HG03025 (cell line): Measurements from ENCODE around the gene DEXI.
"Not testable (repeated sequence)": the region's sequence is repeated elsewhere in the genome, so short reads cannot be mapped to it uniquely, and the experiment has no call there.

ENCODE experiments used
- ATAC-seq: cut with Tn5 transposase; IDR thresholded peaks from one replicate; pipeline ENCODE4 v1.9.1; 2021; ENCODE audit warnings: mild to moderate bottlenecking, moderate library complexity; ENCODE audit not compliant: unreplicated experiment, low FRiP score

DEXI gene

DNA sequence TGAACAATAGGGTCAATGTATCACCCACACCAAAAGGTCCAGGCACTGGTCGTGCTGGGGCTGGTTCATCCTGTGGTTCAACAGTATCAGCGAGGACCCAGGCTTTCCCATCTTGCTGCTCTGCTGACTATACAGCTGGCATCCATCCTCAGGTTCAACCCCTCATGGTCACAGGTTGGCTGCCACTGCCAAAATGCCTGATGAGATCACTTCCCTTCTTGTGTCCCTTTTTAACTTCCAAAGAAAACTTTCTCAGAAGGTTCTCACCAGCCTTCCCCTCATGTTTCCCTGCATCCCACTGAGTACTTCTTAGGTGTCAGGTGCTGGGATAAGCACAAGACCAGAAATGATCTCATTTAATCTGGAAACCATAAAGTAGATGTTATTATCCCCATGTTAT, 27.8 kb upstream of the DEXI start:
- no peak for ATAC-seq

DNA sequence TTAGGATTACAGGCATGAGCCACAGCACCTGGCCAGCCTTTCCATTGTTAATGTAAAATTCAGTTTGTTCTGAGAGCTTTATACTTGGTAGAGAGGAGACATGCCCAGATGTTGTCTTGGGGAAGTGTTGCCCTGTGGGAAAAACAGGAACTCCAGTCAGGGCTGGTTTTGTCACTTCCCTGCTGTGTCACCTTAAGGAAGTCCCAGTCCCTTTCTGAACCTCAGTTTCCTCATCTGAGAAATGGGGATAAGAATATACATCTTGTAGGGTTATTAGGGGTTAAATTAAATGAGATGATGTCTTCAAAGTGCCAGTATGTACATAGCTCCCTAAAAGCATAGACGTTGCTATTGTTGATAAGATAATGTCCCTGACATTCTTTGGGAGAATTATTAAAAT, 27.3 kb upstream of the DEXI start:
- ATAC-seq, result no peak

DNA sequence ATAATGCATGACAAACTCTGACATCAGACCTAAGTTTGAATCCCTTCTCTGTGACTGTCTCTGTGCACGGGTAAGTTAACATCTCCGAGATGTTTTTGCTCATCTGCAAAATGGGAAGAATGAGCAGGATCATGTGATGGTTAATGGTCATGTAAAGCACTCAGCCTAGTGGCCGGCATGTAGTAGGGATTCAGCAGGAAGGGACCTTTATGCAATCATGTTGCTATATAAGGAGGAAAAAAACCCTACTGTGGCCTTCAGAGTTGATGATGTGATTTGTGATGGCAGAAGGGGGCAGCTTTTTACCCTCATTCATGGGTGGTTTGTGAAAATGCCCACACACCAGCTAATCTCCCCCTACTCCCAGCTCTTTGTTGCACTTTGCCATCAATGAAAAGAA, 26.2 kb upstream of the DEXI start:
- ATAC-seq, result no peak

DNA sequence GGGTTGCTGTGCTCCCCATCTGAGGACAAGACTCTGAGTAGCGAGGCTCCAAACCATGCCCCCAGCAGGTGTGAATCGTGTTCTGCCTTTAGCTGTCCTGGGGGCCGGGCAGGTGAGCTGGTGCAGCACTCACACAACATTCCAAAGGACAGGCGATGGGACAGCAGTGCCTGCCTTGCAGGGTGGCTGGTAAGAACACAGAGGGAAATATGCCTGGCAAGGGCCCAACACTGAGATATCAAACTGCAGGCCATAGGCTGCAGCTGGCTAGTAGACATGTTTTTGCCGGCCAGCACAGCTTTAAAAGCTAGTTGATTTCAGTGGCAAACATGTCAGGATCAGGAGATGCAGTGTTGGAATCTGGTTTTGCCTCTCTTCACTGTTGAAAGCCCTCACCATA, 25.7 kb upstream of the DEXI start:
- ATAC-seq, result no peak

DNA sequence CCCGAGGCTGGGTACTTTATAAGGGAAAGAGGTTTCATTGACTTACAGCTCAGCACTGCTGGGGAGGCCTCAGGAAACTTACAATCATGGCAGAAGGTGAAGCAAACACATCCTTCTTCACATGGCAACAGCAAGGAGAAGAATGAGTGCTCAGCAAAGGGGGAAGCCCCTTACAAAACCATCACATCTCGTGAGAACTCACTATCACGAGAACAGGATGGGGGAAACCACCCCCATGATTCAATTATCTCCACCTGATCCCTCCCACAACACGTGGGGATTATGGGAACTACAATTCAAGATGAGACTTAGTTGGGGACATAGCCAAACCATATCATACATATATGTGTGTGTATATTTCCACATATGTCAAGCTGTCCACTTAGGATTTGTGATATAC, 24.3 kb upstream of the DEXI start:
- not testable (repeated sequence) for ATAC-seq

DNA sequence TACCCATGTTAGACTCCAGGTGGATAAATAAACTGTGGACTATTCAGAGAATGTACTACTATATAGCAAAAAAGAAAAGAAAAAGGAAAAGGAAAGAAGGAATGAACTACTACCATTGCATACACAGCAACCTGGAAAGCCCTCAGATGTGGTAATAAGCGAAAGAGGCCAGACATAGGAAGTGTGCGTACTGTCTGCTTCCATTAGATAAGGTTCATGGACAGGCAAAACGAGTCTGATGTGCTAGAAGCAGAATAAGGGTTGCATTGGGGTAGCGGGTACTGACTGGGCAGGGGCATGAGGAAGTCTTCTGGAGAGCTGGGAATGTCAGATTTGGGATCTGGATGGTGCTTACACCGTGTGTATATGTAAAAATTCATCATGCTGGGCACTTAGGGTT, 23.9 kb upstream of the DEXI start:
- ATAC-seq, result no peak

DNA sequence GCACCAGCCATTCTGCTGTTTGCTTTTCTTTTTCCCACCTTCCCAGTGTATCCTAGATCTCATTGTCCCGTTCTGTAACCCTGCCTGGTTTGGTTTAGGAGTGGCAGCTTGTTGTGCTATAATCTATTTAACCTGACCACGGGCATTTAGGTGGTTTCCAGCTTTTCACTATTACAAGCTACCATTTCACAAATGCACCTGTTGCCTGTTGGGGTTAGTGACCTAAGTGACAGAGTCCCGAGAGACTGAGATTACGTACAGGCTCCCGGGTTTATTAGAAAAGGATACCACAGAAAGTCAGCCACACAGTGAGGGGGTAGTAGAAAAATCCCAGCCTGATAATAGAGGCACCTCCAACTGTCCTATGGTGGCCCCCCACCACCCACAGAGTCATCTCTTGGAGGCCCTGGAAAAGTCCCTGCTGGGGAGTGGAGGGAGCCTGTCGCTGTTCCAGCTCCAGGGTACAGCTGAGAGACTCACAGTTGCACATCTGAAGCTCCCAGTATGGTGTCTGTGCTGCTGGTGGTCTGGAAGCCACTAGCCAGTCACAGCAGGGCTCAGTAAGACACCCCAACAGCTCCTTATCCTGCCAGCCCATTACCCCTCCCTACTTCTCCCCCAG, 23.3 kb upstream of the DEXI start:
- no peak for ATAC-seq

DNA sequence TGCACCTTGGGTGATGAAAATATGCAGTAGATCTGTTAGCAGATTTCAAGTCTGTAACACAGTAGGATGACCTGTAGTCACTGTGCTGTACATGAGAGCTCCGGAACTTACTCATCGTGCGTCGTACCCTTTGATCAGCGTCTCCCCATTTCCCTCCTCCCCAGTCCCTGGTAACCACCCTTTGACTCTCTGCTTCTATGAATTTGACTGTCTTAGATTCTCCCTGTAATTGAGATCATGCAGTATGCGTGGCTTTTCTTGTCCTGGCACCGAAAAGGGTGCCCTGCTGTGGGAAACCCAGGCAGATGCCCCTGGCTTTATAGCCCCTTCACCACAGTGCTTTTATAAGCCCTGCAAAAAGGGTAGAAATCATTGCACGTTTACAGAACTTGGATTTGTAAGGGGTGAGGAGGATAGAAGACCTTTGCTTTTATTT, 22.6 kb upstream of the DEXI start:
- no peak for ATAC-seq

DNA sequence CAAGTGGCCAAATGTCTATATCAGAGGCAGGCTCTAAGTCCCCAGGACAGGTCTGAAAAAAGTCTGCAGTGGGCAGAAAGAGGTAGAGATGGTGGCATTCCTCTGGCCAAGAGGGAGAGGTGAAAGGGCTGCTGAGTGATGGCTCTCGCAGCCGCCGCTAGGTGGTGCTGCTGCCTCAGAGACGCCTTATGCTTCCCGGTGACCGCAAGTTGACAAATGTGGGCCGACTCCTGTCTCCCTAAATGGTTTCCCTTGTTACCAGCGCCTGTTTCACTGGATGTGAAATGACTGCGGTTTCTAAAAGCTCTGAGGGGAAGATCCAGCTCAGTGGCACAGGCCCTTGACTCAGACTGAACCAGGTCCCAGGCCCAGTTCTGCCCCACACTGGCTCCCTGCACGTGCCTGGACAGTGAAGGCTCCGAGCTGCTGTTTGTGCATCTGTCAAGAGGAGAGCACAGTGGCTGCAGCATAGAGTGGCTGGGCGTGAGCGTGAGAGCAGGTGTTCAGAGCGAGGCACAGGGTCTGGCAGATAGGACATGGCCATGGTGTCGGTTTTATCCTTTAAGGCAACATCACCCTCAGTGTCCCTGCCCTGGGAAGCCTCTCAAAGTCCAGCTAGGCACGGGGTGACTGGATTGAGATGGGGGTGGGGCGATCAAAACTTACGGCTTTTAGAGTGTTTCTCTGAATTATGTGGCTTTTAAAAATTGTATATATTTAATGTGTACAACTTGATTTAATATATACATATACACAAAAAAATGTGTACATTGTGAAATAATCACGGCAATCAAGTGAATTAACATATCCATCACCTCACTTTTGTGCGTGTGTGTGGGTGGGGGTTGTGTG, 22.0 kb upstream of the DEXI start:
- peak; percentile 39 for ATAC-seq

DNA sequence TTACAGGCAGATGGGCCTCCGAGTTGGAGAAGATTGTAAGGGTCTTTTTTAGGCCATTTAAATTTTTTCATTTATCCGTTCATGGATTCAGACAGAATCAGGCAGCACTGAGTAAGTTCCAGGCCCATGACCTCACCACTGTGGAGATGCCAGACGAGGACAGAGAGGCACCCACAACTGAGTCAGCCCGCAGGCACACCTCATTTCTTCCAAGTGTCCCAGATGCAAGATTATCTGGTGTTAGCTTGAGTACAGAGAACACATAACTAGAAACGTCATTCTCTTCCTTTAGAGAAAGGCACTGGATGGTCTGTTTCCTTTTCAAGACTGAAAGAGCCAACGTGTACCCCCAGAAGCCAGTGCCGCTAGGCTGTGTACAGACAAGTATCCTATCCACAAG, 19.0 kb upstream of the DEXI start:
- ATAC-seq, result no peak

DNA sequence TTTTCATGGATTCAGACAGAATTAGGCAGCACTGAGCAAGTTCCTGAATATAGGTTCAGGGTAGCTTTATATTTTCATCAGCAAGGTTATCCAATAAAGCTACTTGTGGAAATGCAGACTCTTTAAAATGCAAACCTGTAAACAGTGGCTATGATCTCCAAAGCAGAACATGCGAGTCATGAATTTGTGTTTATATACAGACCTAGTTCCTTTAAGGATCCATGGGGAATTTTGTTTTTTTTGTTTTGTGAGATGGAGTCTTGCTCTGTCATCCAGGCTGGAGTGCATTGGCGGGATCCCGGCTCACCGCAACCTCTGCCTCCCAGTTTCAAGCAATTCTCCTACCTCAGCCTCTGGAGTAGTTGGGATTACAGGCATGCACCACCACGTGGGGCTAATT, 16.9 kb upstream of the DEXI start:
- no peak for ATAC-seq

DNA sequence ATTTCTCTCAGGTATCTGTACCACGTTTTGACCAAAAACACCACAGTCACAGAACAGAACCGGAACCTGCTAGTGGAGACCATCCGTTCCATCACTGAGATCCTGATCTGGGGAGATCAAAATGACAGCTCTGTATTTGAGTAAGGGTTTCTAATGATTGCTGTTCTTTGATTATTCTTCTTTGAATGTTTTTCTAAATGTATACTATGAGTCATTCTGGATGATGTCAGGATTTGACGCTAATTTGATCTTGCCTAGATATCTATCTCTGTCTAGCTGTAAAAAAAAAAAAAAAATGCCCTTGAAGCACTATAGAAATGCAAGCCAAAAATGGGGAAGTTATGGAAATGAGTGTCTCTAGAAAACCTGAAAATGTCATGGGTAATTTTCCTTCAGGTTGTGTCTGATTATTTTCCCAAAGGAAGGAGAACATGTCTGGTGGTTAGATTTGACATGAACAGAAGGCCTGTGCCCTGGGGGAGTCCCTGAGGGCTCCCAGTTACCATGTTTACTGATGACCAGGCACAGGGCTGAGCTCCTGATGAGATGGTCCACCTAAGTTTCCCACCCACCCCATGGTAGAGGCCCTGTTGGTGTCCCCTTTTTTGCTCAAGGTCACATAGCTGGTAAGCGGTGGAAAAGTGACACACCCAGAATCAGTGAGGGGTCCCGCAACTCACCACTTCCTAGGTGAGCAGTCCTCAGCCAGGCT, 15.7 kb upstream of the DEXI start:
- no peak for ATAC-seq

DNA sequence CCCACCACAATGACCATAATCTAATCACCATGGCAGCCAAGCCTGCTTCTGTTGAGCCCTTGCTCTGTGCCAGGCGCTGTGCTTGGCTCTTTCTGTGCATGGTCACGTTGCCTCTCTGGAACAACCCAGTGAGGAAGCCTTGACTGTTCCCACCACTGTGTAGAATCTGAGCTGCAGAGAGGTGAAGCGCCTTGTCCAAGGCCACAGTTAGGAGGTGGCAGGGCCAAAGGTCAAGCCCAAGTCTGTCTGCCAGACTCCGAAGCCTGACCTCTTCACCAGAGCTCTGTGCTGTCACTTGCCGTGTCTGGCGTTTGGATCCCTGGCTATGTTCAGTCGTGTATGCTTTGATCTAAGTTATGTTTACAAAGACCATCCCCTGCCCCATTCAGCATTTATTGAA, 12.6 kb upstream of the DEXI start:
- no peak for ATAC-seq

DNA sequence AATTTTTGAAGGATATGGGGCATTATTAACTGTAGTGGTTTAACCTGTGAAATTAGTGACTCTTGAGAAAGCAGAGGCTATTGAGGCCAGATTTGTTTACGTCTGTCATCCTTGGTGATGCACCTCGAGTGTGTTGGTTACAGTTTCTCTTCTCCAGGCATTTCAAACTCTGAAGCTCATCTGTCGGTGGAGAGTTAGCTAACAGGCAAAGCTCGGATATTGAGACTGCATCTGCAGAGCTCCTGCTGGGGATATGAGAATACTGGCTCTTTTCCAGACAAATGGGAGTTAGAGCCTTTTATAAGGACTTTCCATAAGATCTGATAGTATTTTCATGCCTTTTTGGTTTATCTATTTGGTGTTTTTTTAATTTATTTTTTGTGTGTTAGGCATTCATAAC, 8.8 kb upstream of the DEXI start:
- no peak for ATAC-seq

DNA sequence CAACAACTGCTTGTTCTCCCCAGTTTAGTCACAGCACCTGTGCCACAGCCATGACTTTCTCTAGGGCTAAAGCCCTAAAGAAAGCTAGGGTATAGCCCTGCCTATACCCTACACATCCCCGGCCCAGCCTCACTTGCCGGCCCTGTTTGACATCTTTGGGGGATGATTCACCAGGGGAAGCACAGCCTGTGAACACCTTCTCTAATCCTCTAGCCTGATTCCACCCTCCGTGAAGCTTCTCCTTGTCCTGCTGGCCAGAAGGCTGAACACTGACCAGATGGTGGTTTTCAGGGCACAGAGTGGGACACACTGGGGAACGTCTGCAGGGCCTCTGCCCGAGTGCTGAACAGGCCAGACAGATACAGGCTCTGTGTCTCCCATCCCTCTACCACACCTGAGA, 8.1 kb upstream of the DEXI start:
- no peak for ATAC-seq

DNA sequence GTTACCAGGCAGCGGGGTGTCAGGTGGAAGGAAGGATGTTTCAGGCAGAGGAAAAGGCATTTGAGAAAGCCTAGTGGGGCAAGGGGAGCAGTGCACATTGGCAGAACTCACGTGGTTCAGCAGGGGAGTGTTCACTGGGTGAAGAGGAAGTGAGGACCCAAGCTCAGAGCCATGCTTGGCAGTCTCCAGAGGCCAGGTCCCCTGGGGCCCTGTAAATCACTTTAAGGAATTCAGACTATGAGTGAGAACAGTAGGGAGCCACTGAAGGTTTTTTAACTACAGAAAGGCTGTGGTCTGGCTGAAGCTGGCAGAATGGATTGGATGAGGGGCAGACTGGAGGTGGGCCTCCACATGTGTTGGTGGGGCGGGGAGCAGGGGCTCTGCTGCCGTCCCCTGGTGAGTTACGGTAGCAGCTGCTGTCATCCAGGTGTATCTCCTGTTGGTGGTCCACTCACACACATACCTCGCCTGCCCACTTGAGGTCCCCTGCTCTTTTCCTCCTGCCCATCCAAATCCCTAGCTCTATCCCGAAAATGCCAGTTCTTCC, 7.2 kb upstream of the DEXI start:
- no peak for ATAC-seq

DNA sequence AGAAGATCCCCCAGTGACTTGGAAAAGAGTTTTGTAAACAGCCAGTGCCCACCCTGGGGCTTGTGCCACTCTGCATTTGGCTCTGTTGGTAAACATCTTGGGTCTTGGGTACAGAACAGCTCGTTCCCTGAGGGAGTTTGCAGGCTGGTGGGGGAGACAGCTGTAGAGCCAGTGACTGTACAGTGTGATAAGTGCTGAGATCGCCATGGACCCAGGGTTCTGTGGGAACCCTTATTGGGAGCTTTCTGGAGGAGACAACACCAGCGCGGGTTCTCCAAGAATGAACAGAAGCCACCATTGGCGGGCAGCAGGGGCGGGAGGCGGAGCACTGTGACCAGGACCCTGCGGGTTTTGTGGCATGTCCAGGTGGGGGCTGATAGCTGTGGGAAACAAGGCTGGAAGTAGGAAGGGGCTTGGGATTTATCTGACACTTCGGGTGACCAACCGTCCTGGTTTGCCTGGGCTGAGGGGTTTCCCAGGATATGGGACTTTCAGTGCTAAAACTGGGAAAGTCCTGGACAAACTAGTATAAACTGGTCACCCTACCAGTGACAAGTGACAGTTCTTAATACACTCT, 5.0 kb upstream of the DEXI start:
- no peak for ATAC-seq

DNA sequence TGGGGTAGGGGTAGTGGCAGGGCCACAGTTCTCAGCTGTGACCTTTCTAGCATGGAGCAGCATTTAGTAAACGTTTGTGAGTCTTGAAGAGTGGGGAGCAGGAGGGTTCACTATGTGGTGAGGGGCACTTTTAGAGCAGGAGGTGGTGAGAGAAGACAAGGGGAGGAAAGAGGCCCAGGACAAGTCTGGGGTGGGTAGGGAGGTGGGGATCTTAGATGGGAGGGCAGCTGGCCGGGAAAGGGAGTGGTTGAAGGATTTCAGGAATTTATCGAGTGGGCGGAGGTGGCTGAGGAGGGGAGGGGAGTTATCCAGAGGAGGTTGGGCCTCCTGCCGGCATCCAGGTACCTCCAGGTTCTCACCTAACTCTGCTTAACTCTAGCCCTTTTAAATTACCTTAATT, 4.0 kb upstream of the DEXI start:
- ATAC-seq, result no peak

DNA sequence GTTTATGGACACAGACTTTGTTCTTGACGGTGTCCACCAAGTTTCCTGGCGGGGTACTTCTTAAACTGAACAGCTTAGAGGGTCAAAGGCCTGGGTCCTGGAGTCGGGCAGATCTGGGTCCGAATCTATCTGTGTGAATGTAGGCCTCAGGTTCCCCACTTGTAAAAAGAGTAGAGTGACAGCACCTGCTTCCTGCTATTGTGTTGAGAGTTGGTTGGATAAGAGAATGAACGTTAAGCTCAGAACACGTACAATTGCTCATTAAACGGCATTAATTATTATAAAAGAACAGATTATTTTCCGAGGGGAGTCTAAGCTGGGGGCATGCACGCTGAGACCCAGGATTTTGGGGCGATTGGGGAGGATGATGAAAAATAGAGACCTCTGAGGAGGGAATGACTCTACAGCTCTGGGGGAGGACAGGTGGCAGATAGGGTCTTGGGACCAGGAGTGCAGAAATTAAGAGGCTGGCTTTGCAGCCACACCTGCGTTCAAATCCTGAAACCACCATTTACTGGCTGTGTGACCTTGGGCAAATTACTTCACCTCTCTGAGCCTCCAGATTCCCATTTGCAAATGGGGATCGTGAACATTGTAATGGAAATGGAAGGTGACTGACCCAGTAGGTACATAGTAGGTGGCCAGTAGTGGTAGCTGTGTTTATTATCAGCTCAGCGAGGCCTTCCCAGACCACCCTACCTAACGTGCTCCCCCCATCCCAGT, 3.0 kb upstream of the DEXI start:
- ATAC-seq, result no peak
